ENCODE measurements around the gene CALD1.

DNA sequence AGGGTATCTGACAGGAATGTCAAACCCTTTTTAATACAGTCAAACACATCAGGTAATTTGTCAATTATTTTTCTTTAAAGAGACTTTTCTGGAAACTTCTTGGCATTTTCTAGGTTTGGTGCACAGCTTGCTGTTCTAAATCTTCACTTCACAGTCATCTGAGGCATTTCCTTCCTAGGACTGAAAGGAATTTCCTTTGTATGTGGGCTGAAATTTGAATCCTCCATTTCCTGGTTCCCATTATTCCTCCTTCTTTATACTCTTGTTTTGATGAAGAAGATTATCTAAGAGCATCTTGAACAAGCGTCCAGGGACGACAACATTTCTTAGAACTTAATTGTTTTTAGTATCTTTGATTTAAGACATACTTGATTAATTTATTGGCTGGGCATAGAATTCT, 24.9 kb downstream of the CALD1 start:
- TF ChIP-seq ELK1 (IDR thresholded peaks at IDR 0.05; ENCODE audit: low read depth, low read length) (no peak), JUN (IDR thresholded peaks at IDR 0.05) (no peak), EP300 (IDR thresholded peaks at IDR 0.05) (no peak), CTCF (IDR thresholded peaks at IDR 0.05) (no peak), JUNB (IDR thresholded peaks at IDR 0.05) (no peak), BCL3 (IDR thresholded peaks at IDR 0.05) (no peak), POLR2A (IDR thresholded peaks at IDR 0.05; ENCODE audit: low read length) (no peak), HOXB13 (CRISPR knock-in tag; IDR thresholded peaks at IDR 0.05; ENCODE audit: low read depth) (no peak), GATA3 (IDR thresholded peaks at IDR 0.05; ENCODE audit: borderline replicate concordance) (no peak), KDM1A (IDR thresholded peaks at IDR 0.05; ENCODE audit: low read depth) (no peak), RAD21 (conservative IDR thresholded peaks at IDR 0.05 in 1 of 2, IDR thresholded peaks at IDR 0.05 in 1 of 2) (no peak), NFE2L2 (conservative IDR thresholded peaks at IDR 0.05; ENCODE audit: low read length) (no peak)
- TF ChIP-seq, protein P1, sequence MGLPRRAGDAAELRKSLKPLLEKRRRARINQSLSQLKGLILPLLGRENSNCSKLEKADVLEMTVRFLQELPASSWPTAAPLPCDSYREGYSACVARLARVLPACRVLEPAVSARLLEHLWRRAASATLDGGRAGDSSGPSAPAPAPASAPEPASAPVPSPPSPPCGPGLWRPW (IDR thresholded peaks at IDR 0.05) = no peak
- TF ChIP-seq, protein P2, sequence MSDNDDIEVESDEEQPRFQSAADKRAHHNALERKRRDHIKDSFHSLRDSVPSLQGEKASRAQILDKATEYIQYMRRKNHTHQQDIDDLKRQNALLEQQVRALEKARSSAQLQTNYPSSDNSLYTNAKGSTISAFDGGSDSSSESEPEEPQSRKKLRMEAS (IDR thresholded peaks at IDR 0.05) = no peak

All from A549 (cell line).